Measurements from ENCODE around the gene CYP21A2. TPM values are rescaled to one million over a fixed set of nuclear protein-coding genes. Genes with fewer than 3 reads are reported as not detected.
A peak's percentile ranks its signal among the peaks of the same experiment; 100 is the strongest.
"Not testable (repeated sequence)": the region's sequence is repeated elsewhere in the genome, so short reads cannot be mapped to it uniquely, and the experiment has no call there.

CYP21A2 gene
- total and polyA plus RNA-seq, 10 of the 15 experiments (the other 5 are each of a cell fraction or from before 2014, with no cell fraction given): 0.04 to 0.92 (median 0.23) TPM; not detected in 7

DNA sequence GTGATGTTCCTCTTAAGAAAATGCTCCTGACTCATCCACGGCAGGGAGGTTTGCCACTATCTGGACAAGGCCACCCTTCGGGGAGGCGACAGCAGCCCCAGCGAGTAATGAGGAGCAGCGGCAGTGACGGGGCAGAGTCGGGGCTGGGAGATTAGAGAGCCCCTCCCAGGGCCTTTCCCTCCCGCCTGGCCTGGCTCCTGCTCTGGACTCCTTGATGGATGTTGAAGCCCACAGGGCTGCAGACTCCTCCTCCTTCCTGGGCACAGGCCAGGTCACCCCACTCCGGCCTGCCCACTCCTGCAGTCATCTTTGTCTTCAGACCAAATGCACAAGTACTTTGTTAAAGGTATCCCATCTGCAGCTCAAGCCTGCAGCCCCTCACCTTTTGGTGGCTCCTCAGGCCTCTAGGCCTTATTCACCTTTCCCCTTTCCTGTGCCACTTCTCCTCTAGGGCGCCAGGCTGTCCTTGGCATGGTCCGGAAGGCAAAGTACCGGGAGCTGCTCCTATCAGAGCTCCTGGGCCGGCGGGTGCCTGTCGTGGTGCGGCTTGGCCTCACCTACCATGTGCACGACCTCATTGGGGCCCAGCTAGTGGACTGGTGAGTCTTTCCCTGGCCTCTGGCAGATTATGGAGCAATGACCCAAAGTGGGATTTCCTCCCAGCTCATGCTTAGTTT lies 25.1 kb upstream of the CYP21A2 start:
- ATAC-seq; CTCF ChIA-PET; H3K4me3 ChIP-seq; in situ Hi-C loops (cut with MboI); H4K20me1 ChIP-seq (ENCODE audit: control insufficient read depth, insufficient read depth); H3K79me2 ChIP-seq (ENCODE audit: control insufficient read depth, insufficient read depth, low read length); H3K27me3 ChIP-seq (replicated peaks in 1 of 2; ENCODE audit: control insufficient read depth in 2 of 2, insufficient read depth in 2 of 2, low read length in 1 of 2); H3K4me2 ChIP-seq (ENCODE audit: control insufficient read depth, insufficient read depth); H3K9ac ChIP-seq (ENCODE audit: control insufficient read depth, insufficient read depth, low read length); H3K9me3 ChIP-seq (replicated peaks; ENCODE audit: control insufficient read depth, insufficient read depth, low read length); POLR2A ChIA-PET; H3K27ac ChIP-seq (ENCODE audit: control insufficient read depth, insufficient read depth); DNase-seq (ENCODE audit: low read depth, low spot score); H3K4me1 ChIP-seq (ENCODE audit: control insufficient read depth, insufficient read depth, low read length); intact Hi-C loops (cut with micrococcal nuclease; ENCODE audit: unreplicated experiment); H2AFZ ChIP-seq (ENCODE audit: control insufficient read depth, low read depth, low read length); SMC1A ChIA-PET (ENCODE audit: uncharacterized antibody, unreplicated experiment); BruUV-seq (replicated peaks); FAIRE-seq; RAD21 ChIA-PET (ENCODE audit: unreplicated experiment); H3K36me3 ChIP-seq (ENCODE audit: control insufficient read depth in 2 of 2, insufficient read depth in 2 of 2, low read length in 1 of 2): not testable (repeated sequence)
- 74% methylated on average over 8 of the region's 17 CpGs for WGBS (ENCODE audit: insufficient coverage, insufficient replicate concordance, low lambda C conversion rate, missing lambda C conversion rate)

DNA sequence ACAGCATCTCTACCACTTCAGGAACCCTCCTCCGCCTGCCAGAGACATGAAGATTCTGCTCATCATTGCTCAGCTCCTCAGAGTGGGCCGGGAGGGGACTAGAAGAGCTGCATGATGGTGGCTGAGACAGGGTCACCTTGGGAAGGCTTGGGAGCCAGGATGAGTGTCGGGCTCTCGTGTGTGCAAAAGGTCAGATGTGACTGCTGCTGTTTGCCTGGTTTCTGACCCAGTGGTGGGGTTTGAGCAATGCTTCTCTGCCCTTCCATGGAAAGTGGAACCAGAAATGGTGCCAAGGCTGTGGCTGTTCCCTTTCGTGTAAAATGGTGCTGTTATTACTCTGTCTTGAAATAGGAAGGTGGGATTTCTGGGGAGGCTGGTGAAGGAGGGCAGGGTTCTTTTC lies 24.5 kb upstream of the CYP21A2 start:
- H3K27ac ChIP-seq (ENCODE audit: control insufficient read depth, insufficient read depth); H3K79me2 ChIP-seq (ENCODE audit: control insufficient read depth, insufficient read depth, low read length); H4K20me1 ChIP-seq (ENCODE audit: control insufficient read depth, insufficient read depth); H2AFZ ChIP-seq (ENCODE audit: control insufficient read depth, low read depth, low read length); H3K36me3 ChIP-seq (ENCODE audit: control insufficient read depth in 2 of 2, insufficient read depth in 2 of 2, low read length in 1 of 2); H3K4me2 ChIP-seq (ENCODE audit: control insufficient read depth, insufficient read depth); ATAC-seq; H3K27me3 ChIP-seq (replicated peaks in 1 of 2; ENCODE audit: control insufficient read depth in 2 of 2, insufficient read depth in 2 of 2, low read length in 1 of 2); POLR2A ChIA-PET; in situ Hi-C loops (cut with MboI); CTCF ChIA-PET; H3K9me3 ChIP-seq (replicated peaks; ENCODE audit: control insufficient read depth, insufficient read depth, low read length); BruUV-seq (replicated peaks); H3K9ac ChIP-seq (ENCODE audit: control insufficient read depth, insufficient read depth, low read length); intact Hi-C loops (cut with micrococcal nuclease; ENCODE audit: unreplicated experiment); H3K4me1 ChIP-seq (ENCODE audit: control insufficient read depth, insufficient read depth, low read length); H3K4me3 ChIP-seq; DNase-seq (ENCODE audit: low read depth, low spot score); RAD21 ChIA-PET (ENCODE audit: unreplicated experiment); SMC1A ChIA-PET (ENCODE audit: uncharacterized antibody, unreplicated experiment): not testable (repeated sequence)
- no CpG with 5 or more reads among the region's 5 CpGs for WGBS (ENCODE audit: insufficient coverage, insufficient replicate concordance, low lambda C conversion rate, missing lambda C conversion rate)
- peak; percentile 84 for FAIRE-seq

DNA sequence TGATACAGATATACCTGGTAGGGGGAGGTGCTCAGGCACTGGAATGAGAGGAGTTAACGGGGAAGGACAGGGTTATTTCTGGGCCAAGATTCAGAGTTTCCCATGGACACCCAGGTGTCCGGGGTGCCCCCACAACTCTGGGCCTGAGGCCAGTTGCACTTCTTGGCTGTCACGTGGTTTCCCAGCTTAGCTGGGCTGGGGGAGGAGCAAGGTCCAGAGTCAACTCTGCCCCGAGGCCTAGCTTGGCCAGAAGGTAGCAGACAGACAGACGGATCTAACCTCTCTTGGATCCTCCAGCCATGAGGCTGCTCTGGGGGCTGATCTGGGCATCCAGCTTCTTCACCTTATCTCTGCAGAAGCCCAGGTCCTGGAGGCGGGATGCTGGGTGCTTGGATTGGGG lies 23.7 kb upstream of the CYP21A2 start, which contains the start of gene C4B:
Gene C4B, plus strand, starts transcription at position 249 of the 400 bp plus-strand sequence. Its CDS starts 51 bp downstream, at position 300.
- BruUV-seq (replicated peaks); H3K27me3 ChIP-seq (replicated peaks in 1 of 2; ENCODE audit: control insufficient read depth in 2 of 2, insufficient read depth in 2 of 2, low read length in 1 of 2); H3K4me1 ChIP-seq (ENCODE audit: control insufficient read depth, insufficient read depth, low read length); POLR2A ChIA-PET; RAD21 ChIA-PET (ENCODE audit: unreplicated experiment); in situ Hi-C loops (cut with MboI); H3K9me3 ChIP-seq (replicated peaks; ENCODE audit: control insufficient read depth, insufficient read depth, low read length); H4K20me1 ChIP-seq (ENCODE audit: control insufficient read depth, insufficient read depth); H3K36me3 ChIP-seq (ENCODE audit: control insufficient read depth in 2 of 2, insufficient read depth in 2 of 2, low read length in 1 of 2); FAIRE-seq; H3K9ac ChIP-seq (ENCODE audit: control insufficient read depth, insufficient read depth, low read length); H3K79me2 ChIP-seq (ENCODE audit: control insufficient read depth, insufficient read depth, low read length); H3K27ac ChIP-seq (ENCODE audit: control insufficient read depth, insufficient read depth); SMC1A ChIA-PET (ENCODE audit: uncharacterized antibody, unreplicated experiment); ATAC-seq; H2AFZ ChIP-seq (ENCODE audit: control insufficient read depth, low read depth, low read length); H3K4me3 ChIP-seq; H3K4me2 ChIP-seq (ENCODE audit: control insufficient read depth, insufficient read depth); intact Hi-C loops (cut with micrococcal nuclease; ENCODE audit: unreplicated experiment); CTCF ChIA-PET; DNase-seq (ENCODE audit: low read depth, low spot score): not testable (repeated sequence)
- WGBS (ENCODE audit: insufficient coverage, insufficient replicate concordance, low lambda C conversion rate, missing lambda C conversion rate): no CpG with 5 or more reads among the region's 6 CpGs

DNA sequence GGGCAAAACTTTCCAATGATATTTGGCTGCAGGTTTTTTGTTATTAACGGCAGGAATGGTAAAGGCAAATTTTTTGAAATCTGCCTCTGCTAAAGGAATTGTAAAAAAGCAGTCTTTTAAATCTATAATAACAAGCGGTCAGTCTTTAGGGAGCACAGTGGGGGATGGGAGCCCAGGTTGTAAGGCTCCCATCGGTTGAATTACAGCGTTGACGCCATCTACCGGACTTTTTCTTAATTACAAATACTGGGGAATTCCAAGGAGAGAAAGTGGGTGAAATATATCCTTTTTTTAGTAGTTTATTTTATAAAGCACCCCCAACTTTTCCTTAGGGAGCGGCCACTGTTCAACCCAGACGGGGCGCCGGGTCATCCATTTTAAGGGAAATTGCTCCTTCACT lies 16.1 kb upstream of the CYP21A2 start:
- in situ Hi-C loops (cut with MboI); H3K9me3 ChIP-seq (replicated peaks; ENCODE audit: control insufficient read depth, insufficient read depth, low read length); H3K4me1 ChIP-seq (ENCODE audit: control insufficient read depth, insufficient read depth, low read length); POLR2A ChIA-PET; H2AFZ ChIP-seq (ENCODE audit: control insufficient read depth, low read depth, low read length); H4K20me1 ChIP-seq (ENCODE audit: control insufficient read depth, insufficient read depth); H3K36me3 ChIP-seq (ENCODE audit: control insufficient read depth in 2 of 2, insufficient read depth in 2 of 2, low read length in 1 of 2); CTCF ChIA-PET; H3K9ac ChIP-seq (ENCODE audit: control insufficient read depth, insufficient read depth, low read length); H3K27ac ChIP-seq (ENCODE audit: control insufficient read depth, insufficient read depth); H3K79me2 ChIP-seq (ENCODE audit: control insufficient read depth, insufficient read depth, low read length); FAIRE-seq; H3K4me3 ChIP-seq; BruUV-seq (replicated peaks); RAD21 ChIA-PET (ENCODE audit: unreplicated experiment); ATAC-seq; DNase-seq (ENCODE audit: low read depth, low spot score); SMC1A ChIA-PET (ENCODE audit: uncharacterized antibody, unreplicated experiment); H3K27me3 ChIP-seq (replicated peaks in 1 of 2; ENCODE audit: control insufficient read depth in 2 of 2, insufficient read depth in 2 of 2, low read length in 1 of 2); H3K4me2 ChIP-seq (ENCODE audit: control insufficient read depth, insufficient read depth); intact Hi-C loops (cut with micrococcal nuclease; ENCODE audit: unreplicated experiment): not testable (repeated sequence)
- WGBS (ENCODE audit: insufficient coverage, insufficient replicate concordance, low lambda C conversion rate, missing lambda C conversion rate): no CpG with 5 or more reads among the region's 10 CpGs
